Measurements from ENCODE around the gene TANGO6. TPM values are rescaled to one million over a fixed set of nuclear protein-coding genes. Genes with fewer than 3 reads are reported as not detected.
"Not testable (repeated sequence)": the region's sequence is repeated elsewhere in the genome, so short reads cannot be mapped to it uniquely, and the experiment has no call there.

TANGO6 gene
- polyA plus RNA-seq, 1 experiment, result 14.6 TPM

- Histone ChIP-seq H3K36me3 (ENCODE audit: control insufficient read depth, insufficient read depth, low read length) (no peaks in the 10 kb centered on the region), H3K27me3 (ENCODE audit: control insufficient read depth, insufficient read depth, low read length) (no peaks in the 10 kb centered on the region), H3K4me3 (ENCODE audit: low read depth, low read length) (no peak overlapping the region)
- TF ChIP-seq CTCF (IDR thresholded peaks at IDR 0.05; ENCODE audit: insufficient read depth, low read depth, low read length), result no peak
- POLR2A ChIA-PET, result no interaction called here
- CTCF ChIA-PET, result interaction anchor here (1.2 kb wide), 1 partner anchor 19 kb away, joined by 3 read pairs; no protein-coding TSS in a partner anchor
- DNase-seq (ENCODE audit: low read depth), result no peak
These were observed 206.5 kb downstream of the TANGO6 start for GRCh38 chr16:69049603-69050375.

- H3K36me3 ChIP-seq (ENCODE audit: control insufficient read depth, insufficient read depth, low read length); H3K27me3 ChIP-seq (ENCODE audit: control insufficient read depth, insufficient read depth, low read length); DNase-seq (ENCODE audit: low read depth); POLR2A ChIA-PET; CTCF ChIA-PET; H3K4me3 ChIP-seq (ENCODE audit: low read depth, low read length): not testable (repeated sequence)
These were observed 208.1 kb downstream of the TANGO6 start for GRCh38 chr16:69051517-69051830.

- Histone ChIP-seq H3K36me3 (ENCODE audit: control insufficient read depth, insufficient read depth, low read length) (no peaks in the 10 kb centered on the region), H3K4me3 (ENCODE audit: low read depth, low read length) (no peak overlapping the region), H3K27me3 (ENCODE audit: control insufficient read depth, insufficient read depth, low read length) (no peaks in the 10 kb centered on the region)
- DNase-seq (ENCODE audit: low read depth), result no peak
- no peak for TF ChIP-seq CTCF (IDR thresholded peaks at IDR 0.05; ENCODE audit: insufficient read depth, low read depth, low read length)
- ChIA-PET POLR2A (no interaction called here), CTCF (no interaction called here)
These were observed 211.7 kb downstream of the TANGO6 start for GRCh38 chr16:69055008-69055407.

- H3K36me3 ChIP-seq (ENCODE audit: control insufficient read depth, insufficient read depth, low read length), result no peaks in the 10 kb centered on the region
- no peak for TF ChIP-seq CTCF (IDR thresholded peaks at IDR 0.05; ENCODE audit: insufficient read depth, low read depth, low read length)
- H3K4me3 ChIP-seq (ENCODE audit: low read depth, low read length), result no peak overlapping the region
- ChIA-PET POLR2A (interaction anchor here (0.6 kb wide), 1 partner anchor 11 kb away, joined by 11 read pairs; no protein-coding TSS in a partner anchor), CTCF (no interaction called here)
- DNase-seq (ENCODE audit: low read depth), result no peak
- no peaks in the 10 kb centered on the region for H3K27me3 ChIP-seq (ENCODE audit: control insufficient read depth, insufficient read depth, low read length)
These were observed 212.6 kb downstream of the TANGO6 start for GRCh38 chr16:69055980-69056379.

- Histone ChIP-seq H3K4me3 (ENCODE audit: low read depth, low read length) (no peak overlapping the region), H3K36me3 (ENCODE audit: control insufficient read depth, insufficient read depth, low read length) (no peaks in the 10 kb centered on the region), H3K27me3 (ENCODE audit: control insufficient read depth, insufficient read depth, low read length) (no peaks in the 10 kb centered on the region)
- CTCF ChIA-PET, result no interaction called here
- POLR2A ChIA-PET, result interaction anchor here (0.6 kb wide), 1 partner anchor 12 kb away, joined by 11 read pairs; no protein-coding TSS in a partner anchor
- no peak for TF ChIP-seq CTCF (IDR thresholded peaks at IDR 0.05; ENCODE audit: insufficient read depth, low read depth, low read length)
- DNase-seq (ENCODE audit: low read depth), result no peak
These were observed 213.1 kb downstream of the TANGO6 start for GRCh38 chr16:69056421-69056820.

Measured in BJ (cell line).